ENCODE measurements around the gene PRDM10. TPM values are rescaled to one million over a fixed set of nuclear protein-coding genes. Genes with fewer than 3 reads are reported as not detected.
"Not testable (repeated sequence)": the region's sequence is repeated elsewhere in the genome, so short reads cannot be mapped to it uniquely, and the experiment has no call there.

PRDM10 gene
- polyA plus RNA-seq, 1 donor from 2014 or later: 13.7 TPM

DNA sequence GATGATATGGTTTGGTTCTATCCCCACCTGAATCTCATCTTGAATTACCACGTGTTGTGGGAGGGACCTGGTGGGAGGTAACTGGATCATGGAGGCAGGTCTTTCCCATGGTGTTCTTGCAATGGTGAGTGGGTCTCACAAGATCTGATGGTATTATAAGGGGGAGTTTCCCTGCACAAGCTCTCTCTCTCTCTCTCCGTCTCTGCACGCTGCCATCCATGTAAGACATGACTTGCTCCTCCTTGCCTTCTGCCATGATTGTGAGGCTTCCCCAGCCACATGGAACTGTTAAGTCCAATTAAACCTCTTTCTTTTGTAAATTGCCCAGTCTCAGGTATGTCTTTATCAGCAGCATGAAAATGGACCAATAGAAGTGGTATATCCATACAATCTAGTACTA lies 13.2 kb upstream of the PRDM10 start:
- H3K9me2 ChIP-seq (ENCODE audit: insufficient read depth, low read length); H3K27me3 ChIP-seq (ENCODE audit: insufficient read depth, low read depth, low read length); H3K36me3 ChIP-seq (ENCODE audit: insufficient read depth, low read length); H4K20me1 ChIP-seq (ENCODE audit: insufficient read depth); H3F3A ChIP-seq (ENCODE audit: insufficient read depth, low read length, poor library complexity, severe bottlenecking); H3K9ac ChIP-seq (ENCODE audit: low read length); H3K9me3 ChIP-seq (ENCODE audit: low read length); H3K79me2 ChIP-seq (replicated peaks; ENCODE audit: insufficient read depth, low read length); H3K27ac ChIP-seq (ENCODE audit: low read length); H2AFZ ChIP-seq (ENCODE audit: low read depth, low read length); H3K4me2 ChIP-seq (ENCODE audit: low read length); H3K4me3 ChIP-seq (ENCODE audit: low read length): not testable (repeated sequence)

DNA sequence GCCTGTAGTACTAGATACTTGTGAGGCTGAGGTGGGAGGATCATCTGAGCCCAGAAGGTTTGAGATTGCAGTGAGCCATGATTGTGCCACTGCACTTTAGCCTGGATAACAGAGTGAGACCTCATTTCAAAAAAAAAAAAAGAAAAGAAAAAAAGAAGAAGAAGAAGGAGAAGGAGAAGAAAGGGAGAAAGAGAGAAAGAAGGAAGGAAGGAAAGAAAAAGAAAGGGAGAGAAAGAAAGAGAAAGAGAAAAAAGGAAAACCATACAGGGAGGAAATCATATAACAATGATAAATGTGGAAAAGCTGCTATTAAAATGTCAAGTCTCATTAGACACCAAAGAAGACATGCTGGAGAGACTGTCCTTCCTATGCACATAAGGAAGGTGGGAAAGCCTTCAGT lies 5.7 kb upstream of the PRDM10 start:
- no peaks in the 10 kb centered on the region for H3K36me3 ChIP-seq (ENCODE audit: insufficient read depth, low read length)
- peaks cover 5% of the 10 kb centered on the region for H3F3A ChIP-seq (ENCODE audit: insufficient read depth, low read length, poor library complexity, severe bottlenecking)
- H3K79me2 ChIP-seq (replicated peaks; ENCODE audit: insufficient read depth, low read length): no peaks in the 10 kb centered on the region
- no peak overlapping the region for H3K4me3 ChIP-seq (ENCODE audit: low read length)
- H3K9me2 ChIP-seq (ENCODE audit: insufficient read depth, low read length): no peaks in the 10 kb centered on the region
- no peak overlapping the region for H2AFZ ChIP-seq (ENCODE audit: low read depth, low read length)
- H4K20me1 ChIP-seq (ENCODE audit: insufficient read depth): no peaks in the 10 kb centered on the region
- H3K9me3 ChIP-seq (ENCODE audit: low read length): no peaks in the 10 kb centered on the region
- TF ChIP-seq EP300 (conservative IDR thresholded peaks at IDR 0.05; ENCODE audit: poor library complexity, severe bottlenecking): no peak
- no peak for TF ChIP-seq EZH2 (IDR thresholded peaks at IDR 0.05; ENCODE audit: borderline replicate concordance, insufficient read depth, low read length, poor library complexity, severe bottlenecking)
- TF ChIP-seq, protein P1, sequence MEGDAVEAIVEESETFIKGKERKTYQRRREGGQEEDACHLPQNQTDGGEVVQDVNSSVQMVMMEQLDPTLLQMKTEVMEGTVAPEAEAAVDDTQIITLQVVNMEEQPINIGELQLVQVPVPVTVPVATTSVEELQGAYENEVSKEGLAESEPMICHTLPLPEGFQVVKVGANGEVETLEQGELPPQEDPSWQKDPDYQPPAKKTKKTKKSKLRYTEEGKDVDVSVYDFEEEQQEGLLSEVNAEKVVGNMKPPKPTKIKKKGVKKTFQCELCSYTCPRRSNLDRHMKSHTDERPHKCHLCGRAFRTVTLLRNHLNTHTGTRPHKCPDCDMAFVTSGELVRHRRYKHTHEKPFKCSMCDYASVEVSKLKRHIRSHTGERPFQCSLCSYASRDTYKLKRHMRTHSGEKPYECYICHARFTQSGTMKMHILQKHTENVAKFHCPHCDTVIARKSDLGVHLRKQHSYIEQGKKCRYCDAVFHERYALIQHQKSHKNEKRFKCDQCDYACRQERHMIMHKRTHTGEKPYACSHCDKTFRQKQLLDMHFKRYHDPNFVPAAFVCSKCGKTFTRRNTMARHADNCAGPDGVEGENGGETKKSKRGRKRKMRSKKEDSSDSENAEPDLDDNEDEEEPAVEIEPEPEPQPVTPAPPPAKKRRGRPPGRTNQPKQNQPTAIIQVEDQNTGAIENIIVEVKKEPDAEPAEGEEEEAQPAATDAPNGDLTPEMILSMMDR (IDR thresholded peaks at IDR 0.05; ENCODE audit: poor library complexity, severe bottlenecking): no peak
- TF ChIP-seq SMC3 (conservative IDR thresholded peaks at IDR 0.05; ENCODE audit: poor library complexity): no peak
- TF ChIP-seq POLR2AphosphoS5 (IDR thresholded peaks at IDR 0.05): no peak
- H3K27me3 ChIP-seq (ENCODE audit: insufficient read depth, low read depth, low read length): no peaks in the 10 kb centered on the region
- H3K9ac ChIP-seq (ENCODE audit: low read length): no peak overlapping the region
- H3K27ac ChIP-seq (ENCODE audit: low read length): no peak overlapping the region
- H3K4me2 ChIP-seq (ENCODE audit: low read length): no peak overlapping the region

DNA sequence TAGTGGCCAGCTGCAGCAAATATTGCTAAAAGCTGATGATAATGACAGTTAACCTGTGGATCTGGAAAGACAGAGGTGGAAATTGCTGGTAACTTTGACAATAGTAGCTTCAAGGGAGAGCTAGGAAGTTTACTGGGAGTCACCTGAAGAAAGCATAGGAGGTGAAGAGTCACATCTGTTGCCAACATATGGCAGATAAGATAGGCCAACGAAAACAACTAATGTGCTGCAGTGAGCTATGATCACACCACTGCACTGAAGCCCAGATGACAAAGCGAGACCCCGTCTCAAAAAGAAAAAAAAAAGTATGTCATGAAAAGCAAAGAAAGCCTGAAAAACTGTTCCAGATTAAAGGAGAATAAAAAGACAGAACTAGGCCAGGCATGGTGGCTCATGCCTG lies 4.3 kb upstream of the PRDM10 start:
- Histone ChIP-seq H2AFZ (ENCODE audit: low read depth, low read length) (no peak overlapping the region), H3K4me2 (ENCODE audit: low read length) (no peak overlapping the region), H3K27me3 (ENCODE audit: insufficient read depth, low read depth, low read length) (no peaks in the 10 kb centered on the region), H3K27ac (ENCODE audit: low read length) (no peak overlapping the region), H4K20me1 (ENCODE audit: insufficient read depth) (no peaks in the 10 kb centered on the region), H3K36me3 (ENCODE audit: insufficient read depth, low read length) (no peaks in the 10 kb centered on the region), H3K4me3 (ENCODE audit: low read length) (no peak overlapping the region), H3K9ac (ENCODE audit: low read length) (no peak overlapping the region), H3F3A (ENCODE audit: insufficient read depth, low read length, poor library complexity, severe bottlenecking) (peaks cover 7% of the 10 kb centered on the region), H3K79me2 (replicated peaks; ENCODE audit: insufficient read depth, low read length) (no peaks in the 10 kb centered on the region), H3K9me3 (ENCODE audit: low read length) (no peaks in the 10 kb centered on the region), H3K9me2 (ENCODE audit: insufficient read depth, low read length) (no peaks in the 10 kb centered on the region)
- TF ChIP-seq MXI1 (conservative IDR thresholded peaks at IDR 0.05; ENCODE audit: poor library complexity, severe bottlenecking): no peak
- TF ChIP-seq EZH2 (IDR thresholded peaks at IDR 0.05; ENCODE audit: borderline replicate concordance, insufficient read depth, low read length, poor library complexity, severe bottlenecking): no peak
- TF ChIP-seq TAF1 (IDR thresholded peaks at IDR 0.05; ENCODE audit: low read depth): no peak
- no peak for TF ChIP-seq RAD21 (conservative IDR thresholded peaks at IDR 0.05)
- TF ChIP-seq, protein P1 (IDR thresholded peaks at IDR 0.05; ENCODE audit: poor library complexity, severe bottlenecking): no peak
- TF ChIP-seq, protein P2, sequence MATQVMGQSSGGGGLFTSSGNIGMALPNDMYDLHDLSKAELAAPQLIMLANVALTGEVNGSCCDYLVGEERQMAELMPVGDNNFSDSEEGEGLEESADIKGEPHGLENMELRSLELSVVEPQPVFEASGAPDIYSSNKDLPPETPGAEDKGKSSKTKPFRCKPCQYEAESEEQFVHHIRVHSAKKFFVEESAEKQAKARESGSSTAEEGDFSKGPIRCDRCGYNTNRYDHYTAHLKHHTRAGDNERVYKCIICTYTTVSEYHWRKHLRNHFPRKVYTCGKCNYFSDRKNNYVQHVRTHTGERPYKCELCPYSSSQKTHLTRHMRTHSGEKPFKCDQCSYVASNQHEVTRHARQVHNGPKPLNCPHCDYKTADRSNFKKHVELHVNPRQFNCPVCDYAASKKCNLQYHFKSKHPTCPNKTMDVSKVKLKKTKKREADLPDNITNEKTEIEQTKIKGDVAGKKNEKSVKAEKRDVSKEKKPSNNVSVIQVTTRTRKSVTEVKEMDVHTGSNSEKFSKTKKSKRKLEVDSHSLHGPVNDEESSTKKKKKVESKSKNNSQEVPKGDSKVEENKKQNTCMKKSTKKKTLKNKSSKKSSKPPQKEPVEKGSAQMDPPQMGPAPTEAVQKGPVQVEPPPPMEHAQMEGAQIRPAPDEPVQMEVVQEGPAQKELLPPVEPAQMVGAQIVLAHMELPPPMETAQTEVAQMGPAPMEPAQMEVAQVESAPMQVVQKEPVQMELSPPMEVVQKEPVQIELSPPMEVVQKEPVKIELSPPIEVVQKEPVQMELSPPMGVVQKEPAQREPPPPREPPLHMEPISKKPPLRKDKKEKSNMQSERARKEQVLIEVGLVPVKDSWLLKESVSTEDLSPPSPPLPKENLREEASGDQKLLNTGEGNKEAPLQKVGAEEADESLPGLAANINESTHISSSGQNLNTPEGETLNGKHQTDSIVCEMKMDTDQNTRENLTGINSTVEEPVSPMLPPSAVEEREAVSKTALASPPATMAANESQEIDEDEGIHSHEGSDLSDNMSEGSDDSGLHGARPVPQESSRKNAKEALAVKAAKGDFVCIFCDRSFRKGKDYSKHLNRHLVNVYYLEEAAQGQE (IDR thresholded peaks at IDR 0.05; ENCODE audit: borderline replicate concordance): no peak
- no peak for TF ChIP-seq EP300 (conservative IDR thresholded peaks at IDR 0.05; ENCODE audit: poor library complexity, severe bottlenecking)
- TF ChIP-seq SMC3 (conservative IDR thresholded peaks at IDR 0.05; ENCODE audit: poor library complexity): no peak
- TF ChIP-seq POLR2AphosphoS5 (IDR thresholded peaks at IDR 0.05): no peak
